ENCODE data around the gene TNIP2.

TNIP2 gene

GRCh38 chr4:2716236-2716635 lies 39.9 kb downstream of the TNIP2 start:
- no peak for DNase-seq (ENCODE audit: low spot score)

GRCh38 chr4:2715426-2715825 lies 40.7 kb downstream of the TNIP2 start:
- no peak for DNase-seq (ENCODE audit: low spot score)

DNA sequence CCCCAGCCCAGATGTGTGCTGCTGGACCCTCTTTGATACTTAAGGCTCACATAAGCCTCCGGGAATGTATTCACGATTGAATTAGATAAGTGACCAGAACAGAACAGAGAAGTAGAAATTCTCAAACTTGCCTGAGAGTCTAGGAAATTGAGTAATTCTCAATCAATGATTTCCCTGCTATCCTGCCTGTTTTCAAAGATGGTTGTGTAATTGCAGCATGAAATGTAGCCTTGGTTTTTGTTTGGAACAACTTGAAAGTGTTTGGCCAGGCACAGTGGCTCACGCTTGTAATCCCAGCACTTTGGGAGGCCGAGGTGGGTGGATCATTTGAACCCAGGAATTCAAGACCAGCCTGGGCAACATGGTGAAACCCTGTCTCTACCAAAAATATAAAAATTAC lies 41.2 kb downstream of the TNIP2 start:
- no peak for DNase-seq (ENCODE audit: low spot score)

- DNase-seq (ENCODE audit: low spot score): peak; percentile 18
These were observed 41.9 kb downstream of the TNIP2 start for GRCh38 chr4:2714061-2714770.

DNA sequence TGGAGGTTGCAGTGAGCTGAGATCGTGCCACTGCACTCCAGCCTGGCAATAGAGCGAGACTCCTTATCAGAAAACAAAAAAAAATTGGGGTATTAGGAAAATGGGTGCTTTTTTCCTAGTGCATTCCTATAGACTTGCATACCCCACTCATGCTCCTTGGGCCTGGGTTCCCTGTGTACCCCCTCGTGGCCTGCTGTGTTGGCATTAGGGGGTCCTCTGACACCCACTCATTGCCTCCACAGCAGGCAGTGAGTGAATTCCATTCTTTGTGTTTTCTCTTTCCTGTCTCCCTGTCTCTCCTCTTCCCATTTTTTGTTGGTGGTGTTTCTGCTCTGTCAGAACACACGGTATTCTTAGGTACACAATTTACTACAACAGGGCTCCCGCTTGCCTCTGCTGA lies 42.8 kb downstream of the TNIP2 start:
- DNase-seq (ENCODE audit: low spot score): no peak

GRCh38 chr4:2712261-2712842 lies 43.8 kb downstream of the TNIP2 start:
- DNase-seq (ENCODE audit: low spot score): no peak

GRCh38 chr4:2702770-2703169 lies 53.4 kb downstream of the TNIP2 start:
- no peak for DNase-seq (ENCODE audit: low spot score)

DNA sequence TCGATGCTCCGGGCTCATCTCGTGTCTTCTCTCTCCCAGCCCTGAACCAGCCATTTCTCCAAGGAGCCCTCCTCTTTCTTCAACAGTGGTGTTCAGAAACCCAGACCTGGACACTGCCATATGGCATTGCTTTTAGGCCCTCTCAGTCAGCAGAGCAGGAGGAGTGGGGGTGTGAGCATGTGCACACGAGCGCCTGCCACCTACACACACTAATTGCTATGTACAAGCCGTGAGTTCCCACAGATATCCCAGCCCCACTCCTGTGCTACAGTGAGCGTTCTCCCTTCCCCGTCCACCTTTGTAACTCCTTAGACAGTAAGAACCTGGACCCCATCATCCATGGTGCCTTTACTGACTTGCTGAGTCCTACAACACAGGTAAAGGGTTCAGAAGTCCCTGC lies 53.8 kb downstream of the TNIP2 start:
- no peak for DNase-seq (ENCODE audit: low spot score)

- no peak for DNase-seq (ENCODE audit: low spot score)
These were observed 56.1 kb downstream of the TNIP2 start for GRCh38 chr4:2700031-2700430.

DNA sequence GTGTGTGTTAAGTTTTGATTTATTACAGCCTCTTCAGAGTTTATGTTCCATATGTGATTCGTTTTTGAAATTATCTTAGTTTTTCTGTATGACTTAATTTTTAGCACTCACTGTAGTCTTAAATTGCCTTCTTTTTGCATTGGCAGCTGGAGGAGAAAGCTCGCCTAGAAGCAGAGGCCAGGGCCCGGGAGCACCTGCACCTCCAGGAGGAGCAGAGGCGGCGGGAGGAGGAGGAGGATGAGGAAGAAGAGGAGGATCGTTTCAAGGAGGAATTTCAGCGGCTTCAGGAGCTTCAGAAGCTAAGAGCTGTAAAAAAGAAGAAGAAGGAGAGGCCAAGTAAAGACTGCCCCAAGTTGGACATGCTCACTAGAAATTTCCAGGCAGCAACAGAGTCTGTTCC lies 56.6 kb downstream of the TNIP2 start:
- no peak for DNase-seq (ENCODE audit: low spot score)

- DNase-seq (ENCODE audit: low spot score): no peak
These were observed 57.1 kb downstream of the TNIP2 start for GRCh38 chr4:2698951-2699505.

- DNase-seq (ENCODE audit: low spot score): no peak
These were observed 57.6 kb downstream of the TNIP2 start for GRCh38 chr4:2698504-2698903.

GRCh38 chr4:2697995-2698414 lies 58.1 kb downstream of the TNIP2 start:
- no peak for DNase-seq (ENCODE audit: low spot score)

DNA sequence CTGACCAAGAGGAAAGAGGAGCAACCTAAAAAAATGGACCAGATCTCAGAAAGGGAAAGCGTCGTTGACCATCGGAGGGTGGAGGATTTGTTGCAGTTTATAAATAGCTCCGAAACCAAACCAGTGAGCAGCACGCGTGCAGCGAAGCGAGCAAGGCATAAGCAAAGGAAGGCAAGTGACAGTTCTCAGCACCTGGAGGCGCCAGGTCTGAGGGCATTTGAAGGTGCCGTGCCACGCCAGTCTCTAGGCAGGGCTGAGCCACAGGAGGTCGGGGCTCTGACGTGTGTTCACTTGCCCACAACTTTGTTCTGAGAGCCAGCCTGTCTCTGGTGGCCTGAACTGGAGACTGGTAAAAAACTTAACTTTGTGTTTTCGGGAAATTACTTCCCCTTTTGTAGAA lies 59.7 kb downstream of the TNIP2 start:
- DNase-seq (ENCODE audit: low spot score): no peak

DNA sequence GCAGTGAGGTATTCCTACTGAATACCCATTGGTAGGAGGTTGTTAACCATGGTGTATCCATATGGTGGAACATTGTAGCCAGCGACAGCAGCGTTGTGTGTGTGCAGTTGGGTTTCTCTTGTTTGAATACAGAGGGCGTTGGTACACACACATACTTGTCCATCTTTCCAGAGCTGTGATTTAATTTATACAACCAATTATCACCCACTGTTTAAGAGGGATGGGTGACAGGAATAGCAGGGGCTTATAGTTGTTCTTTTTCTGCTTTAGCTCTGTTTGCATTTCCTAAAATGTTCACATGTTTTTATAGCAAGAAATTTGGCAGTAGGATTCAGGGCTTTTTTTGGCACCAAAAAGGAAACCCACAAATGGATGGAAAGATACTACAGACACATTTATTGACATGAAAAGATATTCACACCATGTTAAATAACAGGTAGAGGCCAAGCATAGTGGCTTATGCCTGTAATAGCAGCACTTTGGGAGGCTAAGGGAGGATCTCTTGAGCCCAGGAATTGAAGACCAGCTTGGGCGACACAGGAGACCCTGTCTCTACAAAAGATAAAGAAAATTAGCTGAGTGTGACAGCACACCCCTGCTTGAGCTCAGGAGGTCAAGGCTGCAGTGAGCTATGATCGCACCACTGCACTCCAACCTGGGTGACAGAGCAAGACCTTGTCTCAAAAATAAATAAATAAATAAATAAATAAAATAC lies 60.6 kb downstream of the TNIP2 start:
- DNase-seq (ENCODE audit: low spot score): no peak

- no peak for DNase-seq (ENCODE audit: low spot score)
These were observed 61.4 kb downstream of the TNIP2 start for GRCh38 chr4:2694691-2695090.

GRCh38 chr4:2691952-2692435 lies 64.1 kb downstream of the TNIP2 start:
- DNase-seq (ENCODE audit: low spot score): peak; percentile 15

Measured in activated CD4-positive, alpha-beta T cell treated with anti-CD3 and anti-CD28 coated beads, Interleukin-2, Interleukin-4, amounts not matched to agents 100 ng/mL and 50 ng/mL, durations not matched to agents 16 hours and 8 hours (primary cell).